ENCODE measurements around the gene SLC7A8.
A peak's percentile ranks its signal among the peaks of the same experiment; 100 is the strongest.

SLC7A8 gene

DNA sequence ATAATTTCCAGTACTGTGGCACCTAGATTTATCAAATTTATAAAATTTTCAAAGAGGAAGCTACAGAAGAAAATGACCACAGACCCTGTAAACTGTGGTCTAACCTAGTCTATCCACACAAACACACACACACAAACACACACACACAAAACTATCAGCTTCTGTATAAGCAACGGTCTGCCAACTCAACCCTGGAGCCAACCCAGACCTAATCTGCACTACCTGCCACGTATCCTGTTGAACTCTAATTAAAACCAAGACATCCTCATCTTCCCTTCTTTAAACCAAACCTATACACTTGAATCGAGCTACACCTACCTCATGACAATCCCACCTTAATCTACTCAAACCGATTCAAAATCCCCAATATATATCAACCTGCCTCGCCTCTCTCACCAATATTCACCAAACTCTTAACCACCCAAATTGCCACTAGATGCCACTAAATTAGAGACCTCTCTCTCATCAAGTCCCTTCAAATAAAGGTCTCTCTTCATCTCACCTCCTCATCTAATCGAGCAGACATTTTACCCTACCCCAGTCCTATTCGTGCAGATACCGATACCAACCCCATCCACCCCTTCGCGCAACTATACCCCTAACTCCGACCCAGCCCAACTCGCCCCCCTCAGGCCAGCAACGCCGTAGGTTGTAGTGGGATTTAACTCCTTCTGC is 89.3 kb downstream of the SLC7A8 start:
- peak; percentile 86 for DNase-seq (ENCODE audit: low spot score)

- no peak for DNase-seq (ENCODE audit: low spot score)
Observed at GRCh38 chr14:23093526-23093925, 89.9 kb downstream of the SLC7A8 start.

- DNase-seq (ENCODE audit: low spot score): no peak
Observed at GRCh38 chr14:23093104-23093503, 90.4 kb downstream of the SLC7A8 start.

DNA sequence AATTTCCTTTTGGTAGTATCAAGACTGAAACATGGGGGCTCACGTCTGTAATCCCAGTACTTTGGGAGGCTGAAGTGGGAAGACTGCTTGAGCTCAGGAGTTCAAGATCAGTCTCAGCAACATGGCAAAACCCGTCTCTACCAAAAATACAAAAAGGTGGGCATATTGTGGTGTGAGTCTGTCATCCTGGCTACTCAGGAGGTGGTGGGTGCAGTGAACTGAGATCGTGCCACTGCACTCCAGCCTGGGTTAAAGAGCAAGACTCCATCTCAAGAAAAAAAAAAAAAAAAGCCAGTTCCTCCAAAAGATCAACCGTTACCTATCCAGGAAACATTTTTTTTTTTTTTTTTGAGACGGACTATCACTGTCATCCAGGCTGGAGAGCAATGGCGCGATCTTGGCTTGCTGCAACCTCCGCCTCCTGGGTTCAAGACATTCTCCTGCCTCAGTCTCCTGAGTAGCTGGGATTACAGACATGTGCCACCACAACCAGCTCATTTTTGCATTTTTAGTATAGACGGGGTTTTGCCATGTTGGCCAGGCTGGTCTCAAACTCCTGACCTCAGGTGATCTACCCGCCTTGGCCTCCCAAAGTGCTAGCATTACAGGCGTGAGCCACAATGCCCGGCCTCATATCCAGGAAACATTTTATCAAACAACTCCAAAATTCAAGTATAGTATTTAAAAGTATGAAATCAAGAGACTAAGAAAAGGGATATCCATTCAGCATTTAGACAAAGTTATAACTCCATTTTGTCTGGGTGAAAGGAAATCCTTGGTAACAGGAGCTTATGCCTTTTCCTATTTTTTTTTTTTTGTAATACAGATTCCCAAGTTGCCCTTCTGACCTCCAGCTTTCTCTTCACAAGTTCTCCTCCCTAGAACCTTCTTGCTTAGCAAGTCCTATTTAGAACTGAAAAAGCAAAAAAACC is 91.9 kb downstream of the SLC7A8 start:
- no peak for DNase-seq (ENCODE audit: low spot score)

DNA sequence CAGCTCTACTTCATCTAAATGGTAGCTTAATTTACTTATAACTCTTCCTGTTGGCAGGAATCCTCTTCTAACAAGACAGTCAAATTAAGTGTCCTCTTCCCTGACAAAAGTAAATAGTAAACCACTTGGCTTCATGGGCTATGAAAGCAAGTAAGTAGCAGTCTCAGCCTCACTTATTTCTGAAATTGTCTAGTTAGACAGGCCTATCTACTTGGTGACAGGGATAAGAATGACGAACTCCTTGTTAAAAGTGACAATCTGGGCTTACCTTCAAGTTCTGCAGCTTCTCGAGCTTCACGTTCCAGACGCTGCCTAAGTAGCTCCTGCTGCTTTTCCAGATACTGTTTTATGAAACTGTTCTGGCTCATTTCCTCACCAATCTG is 93.2 kb downstream of the SLC7A8 start:
- no peak for DNase-seq (ENCODE audit: low spot score)

GRCh38 chr14:23089498-23090253 is 93.8 kb downstream of the SLC7A8 start:
- DNase-seq (ENCODE audit: low spot score): no peak

- DNase-seq (ENCODE audit: low spot score): no peak
Observed at GRCh38 chr14:23086565-23086964, 96.9 kb downstream of the SLC7A8 start.

- no peak for DNase-seq (ENCODE audit: low spot score)
Observed at GRCh38 chr14:23085458-23085857, 98.0 kb downstream of the SLC7A8 start.

DNA sequence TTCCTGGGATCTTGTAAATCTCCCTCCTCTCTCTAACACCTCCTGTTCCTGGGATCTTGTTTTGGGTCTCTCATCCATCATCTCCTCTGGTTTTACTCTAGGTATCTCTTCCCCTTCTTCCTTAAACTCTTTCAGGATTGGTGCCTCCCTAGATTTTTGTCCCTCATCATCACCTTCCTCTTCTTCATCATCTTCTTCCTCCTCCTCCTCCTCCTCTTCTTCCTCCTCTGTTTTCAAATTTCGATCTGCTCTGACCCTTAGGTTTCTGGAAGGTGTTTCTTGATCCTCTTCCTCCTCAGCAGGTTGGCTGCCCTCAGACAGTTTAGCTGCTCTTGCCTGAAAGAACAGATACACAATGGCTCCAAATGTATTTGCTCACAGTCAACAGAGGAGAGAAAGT is 103.0 kb downstream of the SLC7A8 start:
- DNase-seq (ENCODE audit: low spot score): no peak

DNA sequence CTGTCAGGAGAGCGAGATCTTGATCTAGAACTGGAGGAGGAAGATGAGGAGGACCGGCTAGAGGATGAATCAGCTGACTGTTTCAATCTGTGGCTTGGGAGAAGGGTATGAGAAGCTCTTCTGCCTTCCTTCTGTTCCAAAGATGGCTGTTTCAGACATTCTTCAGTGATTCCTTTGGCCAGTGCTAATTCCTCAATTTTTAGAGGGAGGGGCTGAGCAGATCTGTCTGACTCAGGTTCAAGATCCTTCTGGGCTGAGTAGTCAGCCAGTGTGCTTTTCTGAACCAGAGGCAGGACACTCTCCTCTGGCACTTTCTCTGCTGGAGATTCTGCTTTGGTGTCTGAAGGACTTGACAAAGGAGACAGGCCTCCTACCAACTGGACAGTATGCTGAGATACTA is 103.7 kb downstream of the SLC7A8 start:
- no peak for DNase-seq (ENCODE audit: low spot score)

DNA sequence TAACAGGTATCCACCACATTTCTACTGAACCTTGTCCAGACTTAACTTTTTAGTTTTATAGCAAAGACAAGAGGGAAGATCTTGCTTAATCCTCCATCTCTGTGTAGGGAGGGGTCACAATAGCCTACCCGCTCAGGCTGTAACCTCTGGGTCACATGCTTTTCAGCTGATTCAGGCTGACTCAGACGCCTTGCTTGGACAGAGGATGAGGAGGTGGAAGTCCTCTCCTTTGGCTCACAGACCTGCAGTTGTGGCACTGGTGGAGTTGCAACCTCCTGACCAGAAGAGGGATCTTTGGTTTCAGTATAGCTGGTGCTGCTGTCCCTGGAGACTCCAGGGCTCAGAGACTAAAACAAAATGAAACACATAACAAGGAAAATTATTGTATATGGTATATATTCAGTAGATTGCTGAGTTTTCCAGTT is 104.8 kb downstream of the SLC7A8 start:
- no peak for DNase-seq (ENCODE audit: low spot score)

- DNase-seq (ENCODE audit: low spot score): no peak
Observed at GRCh38 chr14:23077962-23078361, 105.5 kb downstream of the SLC7A8 start.

DNA sequence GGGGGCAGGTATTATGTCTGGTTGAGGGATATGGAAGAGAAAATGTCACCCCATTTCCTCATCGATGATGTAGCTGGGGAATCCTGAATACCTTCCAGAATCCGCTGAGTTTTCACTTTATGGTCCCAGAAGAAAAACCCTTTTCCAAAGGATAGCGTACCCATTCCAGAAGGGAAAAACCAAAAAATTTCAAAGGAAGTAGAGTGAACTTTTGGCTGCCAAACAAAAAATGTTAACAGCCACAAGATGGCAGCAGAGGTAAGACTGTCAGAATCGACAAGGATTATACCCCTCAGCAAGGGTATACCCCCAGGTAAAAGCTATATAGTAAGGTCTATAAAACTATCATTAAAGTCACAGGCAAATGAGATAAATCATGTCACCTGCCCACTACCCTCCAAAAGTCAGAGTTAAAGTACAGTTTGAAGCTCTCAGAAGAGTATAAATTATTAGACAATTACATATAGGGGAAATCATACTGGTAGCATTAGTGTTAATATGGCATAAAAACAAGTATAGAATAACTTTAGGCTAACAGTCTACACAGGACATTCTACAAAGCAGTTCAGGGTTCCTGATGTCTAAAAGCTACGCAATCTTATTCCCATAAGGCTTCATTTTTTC is 106.6 kb downstream of the SLC7A8 start:
- DNase-seq (ENCODE audit: low spot score): no peak
